ENCODE data around the gene TAS2R4. TPM values are rescaled to one million over a fixed set of nuclear protein-coding genes. Genes with fewer than 3 reads are reported as not detected.
"Not testable (repeated sequence)": the region's sequence is repeated elsewhere in the genome, so short reads cannot be mapped to it uniquely, and the experiment has no call there.

The TAS2R4 gene
- total RNA-seq, 2 experiments from 2014 or later, result 0.43 to 0.54 TPM

- Mint-ChIP-seq H3K9me3 (no peaks in the 10 kb centered on the region), H3K36me3 (ENCODE audit: low read depth) (peaks cover 11% of the 10 kb centered on the region), H3K4me3 (no peak overlapping the region), H3K27ac (no peak overlapping the region), H3K27me3 (no peaks in the 10 kb centered on the region), H3K4me1 (ENCODE audit: low read depth) (no peaks in the 10 kb centered on the region)
- DNase-seq, result no peak
- TF ChIP-seq, protein P1, sequence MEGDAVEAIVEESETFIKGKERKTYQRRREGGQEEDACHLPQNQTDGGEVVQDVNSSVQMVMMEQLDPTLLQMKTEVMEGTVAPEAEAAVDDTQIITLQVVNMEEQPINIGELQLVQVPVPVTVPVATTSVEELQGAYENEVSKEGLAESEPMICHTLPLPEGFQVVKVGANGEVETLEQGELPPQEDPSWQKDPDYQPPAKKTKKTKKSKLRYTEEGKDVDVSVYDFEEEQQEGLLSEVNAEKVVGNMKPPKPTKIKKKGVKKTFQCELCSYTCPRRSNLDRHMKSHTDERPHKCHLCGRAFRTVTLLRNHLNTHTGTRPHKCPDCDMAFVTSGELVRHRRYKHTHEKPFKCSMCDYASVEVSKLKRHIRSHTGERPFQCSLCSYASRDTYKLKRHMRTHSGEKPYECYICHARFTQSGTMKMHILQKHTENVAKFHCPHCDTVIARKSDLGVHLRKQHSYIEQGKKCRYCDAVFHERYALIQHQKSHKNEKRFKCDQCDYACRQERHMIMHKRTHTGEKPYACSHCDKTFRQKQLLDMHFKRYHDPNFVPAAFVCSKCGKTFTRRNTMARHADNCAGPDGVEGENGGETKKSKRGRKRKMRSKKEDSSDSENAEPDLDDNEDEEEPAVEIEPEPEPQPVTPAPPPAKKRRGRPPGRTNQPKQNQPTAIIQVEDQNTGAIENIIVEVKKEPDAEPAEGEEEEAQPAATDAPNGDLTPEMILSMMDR (IDR thresholded peaks at IDR 0.05), result no peak
- CTCF ChIA-PET, result no interaction called here
- no peak for ATAC-seq
- intact Hi-C loops (cut with micrococcal nuclease), result no loop called here
- POLR2A ChIA-PET, result no interaction called here
These were observed 16.1 kb downstream of the TAS2R4 start for GRCh38 chr7:141792526-141792925.

DNA sequence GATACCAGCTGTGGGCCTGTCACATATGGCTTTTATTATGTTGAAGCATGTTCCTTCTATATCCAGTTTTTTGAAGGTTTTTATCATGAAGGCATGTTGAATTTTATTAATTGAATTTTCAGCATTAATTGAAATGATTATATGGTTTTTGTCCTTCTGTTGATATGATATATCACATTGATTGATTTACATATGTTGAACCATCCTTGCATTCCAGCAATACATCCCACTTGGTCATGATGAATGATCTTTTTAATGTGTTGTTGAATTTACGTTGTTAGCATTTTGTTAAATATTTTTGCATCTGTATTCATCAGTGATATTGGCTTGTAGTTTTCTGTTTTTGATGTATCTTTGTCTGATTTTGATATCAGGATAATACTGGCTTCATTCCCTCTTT lies 43.6 kb downstream of the TAS2R4 start:
- DNase-seq (no peak), ATAC-seq (no peak)
- no peaks in the 10 kb centered on the region for H3K27me3 Mint-ChIP-seq
- TF ChIP-seq, protein P1 (IDR thresholded peaks at IDR 0.05), result no peak
- intact Hi-C loops (cut with micrococcal nuclease), result no loop called here
- no peak overlapping the region for H3K27ac Mint-ChIP-seq
- ChIA-PET CTCF (no interaction called here), POLR2A (no interaction called here)
- H3K4me3 Mint-ChIP-seq, result no peak overlapping the region
- no peaks in the 10 kb centered on the region for H3K4me1 Mint-ChIP-seq (ENCODE audit: low read depth)
- H3K9me3 Mint-ChIP-seq, result peaks cover 45% of the 10 kb centered on the region
- peaks cover 29% of the 10 kb centered on the region for H3K36me3 Mint-ChIP-seq (ENCODE audit: low read depth)

DNA sequence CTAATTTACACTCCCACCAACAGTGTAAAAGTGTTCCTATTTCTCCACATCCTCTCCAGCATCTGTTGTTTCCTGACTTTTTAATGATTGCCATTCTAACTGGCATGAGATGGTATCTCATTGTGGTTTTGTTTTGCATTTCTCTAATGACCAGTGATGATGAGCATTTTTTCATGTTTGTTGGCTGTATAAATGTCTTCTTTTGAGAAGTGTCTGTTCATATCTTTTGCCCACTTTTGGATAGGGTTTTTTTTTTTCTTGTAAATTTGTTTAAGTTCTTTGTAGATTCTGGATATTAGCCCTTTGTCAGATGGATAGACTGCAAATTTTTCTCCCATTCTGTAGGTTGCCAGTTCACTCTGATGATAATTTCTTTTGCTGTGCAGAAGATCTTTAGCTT lies 46.0 kb downstream of the TAS2R4 start:
- CTCF ChIA-PET, result not testable (repeated sequence)

More for the DNA sequence above, 46.0 kb downstream of the TAS2R4 start:
- H3K27ac Mint-ChIP-seq; ATAC-seq; DNase-seq; H3K4me1 Mint-ChIP-seq (ENCODE audit: low read depth); H3K4me3 Mint-ChIP-seq; H3K27me3 Mint-ChIP-seq; POLR2A ChIA-PET; intact Hi-C loops (cut with micrococcal nuclease): not testable (repeated sequence)
- Mint-ChIP-seq H3K9me3 (peaks cover 40% of the 10 kb centered on the region), H3K36me3 (ENCODE audit: low read depth) (peaks cover 31% of the 10 kb centered on the region)

Other genes with a start within 250 kb of the TAS2R4 start
- 10 to 100 TPM; 70.1 to 73.7 TPM for gene AGK, start 225.3 kb upstream of the TAS2R4 start, total RNA-seq
- gene DENND11, start 74.5 kb upstream of the TAS2R4 start, total RNA-seq, result 10 to 100 TPM; 28.6 to 32.2 TPM
- gene WEE2, start 68.3 kb upstream of the TAS2R4 start, total RNA-seq, result not detected
- gene SSBP1, start 38.3 kb upstream of the TAS2R4 start, total RNA-seq, result 100 to 1,000 TPM; 247 to 249 TPM
- 1 to 10 TPM in 1 of 2 experiments, under 1 TPM in 1; 0.94 to 1.0 TPM for gene TAS2R3, start 12.6 kb upstream of the TAS2R4 start, total RNA-seq
- gene TAS2R5, start 13.5 kb downstream of the TAS2R4 start, total RNA-seq, result 1 to 10 TPM in 1 of 2 experiments, under 1 TPM in 1; 0.83 to 1.8 TPM
- gene PRSS37, start 64.8 kb downstream of the TAS2R4 start, total RNA-seq, result not detected
- not detected for gene OR9A4, start 139.7 kb downstream of the TAS2R4 start, total RNA-seq
- not detected for gene CLEC5A, start 170.3 kb downstream of the TAS2R4 start, total RNA-seq
- gene TAS2R38, start 197.1 kb downstream of the TAS2R4 start, total RNA-seq, result not detected
- gene MGAM, start 219.2 kb downstream of the TAS2R4 start, total RNA-seq, result under 1 TPM in 1 of 2 experiments, not detected in 1; 0.20 TPM